GM12873 (cell line): ENCODE measurements around the gene C16orf92.

Source experiments
- TF ChIP-seq, protein P1 (sequence below): IDR thresholded peaks from 2 replicates; pipeline ENCODE4 v1.5.1; 2012; ENCODE audit warnings: low read depth, mild to moderate bottlenecking, moderate library complexity, low read length, control low read depth; ENCODE audit not compliant: insufficient read depth; ENCODE audit errors: missing control alignments

The C16orf92 gene

DNA sequence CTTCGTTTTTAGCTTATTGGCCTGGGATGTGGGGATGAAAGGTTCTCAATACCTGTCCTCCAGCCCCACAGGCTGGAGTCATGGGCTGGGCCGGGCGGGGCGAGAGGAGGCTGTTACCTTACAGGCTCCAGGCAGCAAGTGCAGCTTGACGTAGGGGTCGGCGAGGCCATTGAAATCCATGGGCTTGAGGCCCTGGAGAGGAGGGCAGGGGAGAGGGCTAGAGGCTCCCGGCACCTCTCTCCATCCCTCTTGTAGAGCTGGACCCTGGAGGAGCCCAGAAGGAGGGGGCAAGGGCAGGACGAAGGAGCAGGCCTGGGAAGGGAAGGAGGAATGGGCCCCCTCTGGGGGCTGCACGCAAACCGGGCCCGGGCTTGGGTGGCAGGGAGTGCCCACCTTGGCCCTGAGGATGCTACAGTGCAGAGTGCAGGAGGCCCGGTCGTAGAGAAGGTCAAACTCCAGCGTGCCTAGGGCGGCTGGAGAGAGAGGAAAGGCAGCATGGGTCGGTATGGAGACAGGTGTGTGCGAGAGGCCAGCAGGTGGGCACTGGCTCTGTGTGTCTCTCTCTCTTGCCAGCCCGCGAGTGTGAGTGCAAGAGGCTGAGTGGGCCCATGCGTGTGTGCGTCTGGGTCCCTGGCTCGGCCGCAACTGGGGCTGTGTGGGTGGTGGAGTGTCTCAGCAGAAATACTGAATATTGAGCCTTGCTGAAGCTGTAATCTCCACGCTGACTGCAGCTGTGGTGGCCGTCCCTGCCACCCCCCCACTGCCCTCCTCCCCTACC, 13.7 kb upstream of the C16orf92 start:
- TF ChIP-seq, protein P1, sequence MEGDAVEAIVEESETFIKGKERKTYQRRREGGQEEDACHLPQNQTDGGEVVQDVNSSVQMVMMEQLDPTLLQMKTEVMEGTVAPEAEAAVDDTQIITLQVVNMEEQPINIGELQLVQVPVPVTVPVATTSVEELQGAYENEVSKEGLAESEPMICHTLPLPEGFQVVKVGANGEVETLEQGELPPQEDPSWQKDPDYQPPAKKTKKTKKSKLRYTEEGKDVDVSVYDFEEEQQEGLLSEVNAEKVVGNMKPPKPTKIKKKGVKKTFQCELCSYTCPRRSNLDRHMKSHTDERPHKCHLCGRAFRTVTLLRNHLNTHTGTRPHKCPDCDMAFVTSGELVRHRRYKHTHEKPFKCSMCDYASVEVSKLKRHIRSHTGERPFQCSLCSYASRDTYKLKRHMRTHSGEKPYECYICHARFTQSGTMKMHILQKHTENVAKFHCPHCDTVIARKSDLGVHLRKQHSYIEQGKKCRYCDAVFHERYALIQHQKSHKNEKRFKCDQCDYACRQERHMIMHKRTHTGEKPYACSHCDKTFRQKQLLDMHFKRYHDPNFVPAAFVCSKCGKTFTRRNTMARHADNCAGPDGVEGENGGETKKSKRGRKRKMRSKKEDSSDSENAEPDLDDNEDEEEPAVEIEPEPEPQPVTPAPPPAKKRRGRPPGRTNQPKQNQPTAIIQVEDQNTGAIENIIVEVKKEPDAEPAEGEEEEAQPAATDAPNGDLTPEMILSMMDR, result no peak

DNA sequence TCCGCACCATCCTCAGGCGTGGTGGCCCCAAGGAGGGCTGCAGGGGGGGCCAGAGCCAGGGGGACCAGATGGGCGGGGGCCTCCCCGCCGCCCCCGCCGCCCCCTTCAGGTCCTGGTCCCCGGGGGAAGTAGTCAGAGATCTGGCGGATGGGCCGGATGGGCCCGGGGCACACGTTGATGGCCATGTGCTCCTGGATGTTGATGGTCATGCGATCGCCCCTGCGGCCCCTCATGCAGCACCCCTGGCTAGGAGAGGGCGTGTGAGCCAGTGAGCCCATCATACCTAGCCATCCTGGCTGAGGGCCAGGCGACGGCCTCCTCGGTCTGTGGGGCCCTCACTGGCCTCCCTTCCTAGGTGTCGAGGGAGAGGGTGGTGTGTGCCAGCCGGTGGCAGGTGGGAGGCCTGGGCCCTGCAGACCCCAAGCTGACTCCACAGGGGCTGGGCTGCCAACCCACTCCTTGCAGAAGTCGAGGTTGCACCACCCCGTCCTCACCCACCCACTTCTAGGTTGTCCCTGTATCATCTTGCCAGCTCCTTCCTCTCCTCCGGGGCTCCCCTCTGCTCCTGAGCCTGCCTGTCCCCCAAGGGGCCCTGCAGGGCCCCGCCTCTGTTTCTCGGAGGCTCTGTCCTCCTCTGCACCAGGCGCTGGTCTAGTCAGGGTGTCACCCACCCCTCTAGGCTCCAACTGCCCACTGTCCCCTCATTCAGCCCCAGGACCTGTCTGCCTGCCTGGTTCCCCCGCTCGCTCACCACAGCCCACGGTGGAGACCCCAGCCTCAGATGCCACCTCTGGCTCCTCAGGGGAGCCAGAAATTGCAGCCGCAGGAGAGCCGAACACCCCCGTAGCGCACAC, 12.8 kb upstream of the C16orf92 start:
- TF ChIP-seq, protein P1, result no peak

DNA sequence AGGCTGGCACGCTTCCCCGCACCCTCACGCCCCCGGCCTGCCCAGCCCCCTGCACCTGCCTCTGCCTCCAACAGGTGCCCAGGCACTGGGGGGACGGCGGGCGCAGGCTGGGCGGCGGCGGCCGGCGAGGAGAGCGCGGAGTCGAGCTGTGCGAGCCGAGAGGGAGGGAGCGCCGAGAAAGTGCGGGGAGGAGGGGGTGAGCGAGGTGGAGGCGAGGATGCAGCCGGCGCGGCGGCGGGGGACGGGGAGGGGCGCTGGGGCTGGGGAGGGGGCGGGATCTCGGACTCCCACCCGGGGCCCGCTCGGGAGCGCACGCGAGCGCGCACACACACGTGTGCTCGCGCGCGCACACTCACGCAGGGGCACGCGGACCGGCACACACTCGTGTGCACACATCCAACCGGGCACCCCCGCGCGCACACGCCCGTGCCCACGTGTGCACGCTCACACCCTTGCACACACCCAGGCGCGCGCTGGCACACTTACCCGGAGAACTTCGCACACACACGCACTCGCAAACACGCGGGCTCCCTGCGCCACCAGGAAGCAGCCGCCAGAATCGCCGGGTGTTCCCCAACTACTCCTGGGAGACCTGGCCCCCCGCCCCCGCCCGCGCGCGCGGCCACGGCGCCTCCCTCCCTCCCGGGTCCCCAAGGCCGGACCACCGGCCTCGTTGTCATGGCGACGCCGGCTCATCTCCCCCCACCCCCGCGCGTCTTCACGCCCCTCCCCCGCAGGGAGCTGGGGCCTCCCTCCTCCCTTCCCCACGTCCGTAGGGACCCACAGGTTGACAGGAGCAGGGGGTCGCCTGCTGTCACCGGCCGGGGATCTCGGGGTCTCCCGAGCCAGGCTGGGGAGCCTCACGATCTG, 11.9 kb upstream of the C16orf92 start, which contains the start of gene DOC2A:
TSS of gene DOC2A (minus strand) at position 184 of the 870 bp plus-strand sequence. CDS start 805 bp downstream, outside the sequence.
- TF ChIP-seq, protein P1, result no peak

DNA sequence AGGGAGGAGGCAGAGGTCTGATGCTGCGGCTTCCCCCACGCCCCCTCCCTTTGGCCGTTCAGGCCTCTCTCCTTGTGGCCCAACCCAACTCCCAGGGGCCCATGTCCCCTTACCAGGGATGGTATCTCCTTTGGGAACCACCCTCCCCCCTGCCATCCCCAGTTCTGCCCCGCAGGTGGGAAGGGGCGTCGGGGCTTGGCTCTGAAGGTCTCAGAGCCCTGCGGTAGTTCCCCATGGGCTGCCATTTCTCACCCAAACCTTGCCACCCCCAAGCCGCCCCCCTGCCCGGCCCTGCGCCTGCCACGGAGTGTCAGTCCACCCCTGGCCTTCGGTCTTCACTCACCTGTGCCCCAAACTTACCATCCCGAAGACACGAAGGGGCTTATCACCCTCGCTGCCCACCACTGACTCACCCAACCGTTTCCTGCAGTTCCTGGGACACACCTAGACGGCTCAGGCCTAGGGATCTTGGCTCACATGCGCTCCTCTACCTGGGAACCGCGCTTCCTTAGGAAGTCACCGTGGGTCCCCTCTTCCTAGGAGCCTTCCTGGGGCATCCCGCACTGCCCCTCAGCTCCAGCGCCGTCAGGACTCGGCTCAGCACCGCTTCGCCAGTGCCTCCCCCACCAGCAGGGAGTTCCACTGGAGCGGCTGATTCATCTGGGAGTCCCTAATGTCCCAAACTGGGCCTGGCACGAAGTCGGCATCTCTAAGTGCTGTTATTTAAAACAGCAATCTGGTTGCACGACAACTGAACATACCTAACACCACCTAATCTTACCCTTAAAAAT, 11.1 kb upstream of the C16orf92 start:
- TF ChIP-seq, protein P1, result no peak

DNA sequence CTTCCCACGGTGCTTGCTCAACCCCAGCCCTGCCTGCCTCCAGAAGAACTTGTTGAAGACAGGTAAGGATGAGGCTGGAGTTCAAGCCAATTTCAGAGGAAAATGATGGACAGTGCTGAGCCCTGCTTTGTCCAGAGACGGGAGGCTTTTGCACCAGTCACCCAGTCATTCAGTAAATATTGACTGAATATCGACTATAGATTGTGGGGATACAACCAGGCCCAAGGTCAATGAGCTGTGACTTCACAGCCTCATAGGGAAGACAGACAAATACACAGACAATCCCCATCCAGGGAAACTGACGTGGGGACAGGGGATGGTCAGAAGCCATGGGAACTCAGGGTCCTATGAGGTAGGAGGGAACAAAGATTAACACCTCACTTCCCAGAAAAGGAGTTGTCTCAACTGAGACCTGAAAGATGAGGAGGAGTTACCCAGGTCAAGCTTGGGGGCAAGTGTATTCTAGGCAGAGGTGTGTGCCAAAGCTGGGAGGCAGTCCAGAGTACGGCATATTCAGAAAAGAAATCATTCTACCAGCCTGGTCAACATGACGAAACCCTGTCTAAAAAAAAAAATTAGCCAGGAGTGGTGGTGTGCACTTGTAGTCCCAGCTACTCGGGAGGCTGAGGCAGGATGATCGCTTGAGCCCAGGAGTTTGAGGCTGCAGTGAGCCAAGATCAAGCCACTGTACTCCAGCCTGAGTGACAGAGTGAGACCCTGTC, 6.3 kb upstream of the C16orf92 start:
- TF ChIP-seq, protein P1, result no peak

DNA sequence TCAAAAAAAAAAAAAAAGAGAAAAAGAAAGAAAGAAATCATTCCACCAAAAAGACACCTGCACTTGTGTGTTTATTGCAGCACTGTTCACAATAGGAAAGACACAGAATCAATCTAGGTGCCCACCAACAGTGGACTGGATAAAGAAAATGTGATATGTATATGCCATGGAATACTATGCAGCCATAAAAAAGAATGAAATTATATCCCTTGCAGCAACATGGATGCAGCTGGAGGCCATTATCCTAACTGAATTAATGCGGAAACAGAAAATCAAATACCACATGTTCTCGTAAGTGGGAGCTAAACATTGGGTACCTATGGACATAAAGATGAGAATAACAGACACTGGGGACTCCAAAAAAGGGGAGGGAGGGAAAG, 5.7 kb upstream of the C16orf92 start:
- TF ChIP-seq, protein P1, result no peak
